GM18858 (cell line): ENCODE data around the gene VIL1.

Experiments used
- ATAC-seq: cut with Tn5 transposase; IDR thresholded peaks from one replicate; pipeline ENCODE4 v1.9.1; 2021; ENCODE audit not compliant: unreplicated experiment

VIL1 gene

DNA sequence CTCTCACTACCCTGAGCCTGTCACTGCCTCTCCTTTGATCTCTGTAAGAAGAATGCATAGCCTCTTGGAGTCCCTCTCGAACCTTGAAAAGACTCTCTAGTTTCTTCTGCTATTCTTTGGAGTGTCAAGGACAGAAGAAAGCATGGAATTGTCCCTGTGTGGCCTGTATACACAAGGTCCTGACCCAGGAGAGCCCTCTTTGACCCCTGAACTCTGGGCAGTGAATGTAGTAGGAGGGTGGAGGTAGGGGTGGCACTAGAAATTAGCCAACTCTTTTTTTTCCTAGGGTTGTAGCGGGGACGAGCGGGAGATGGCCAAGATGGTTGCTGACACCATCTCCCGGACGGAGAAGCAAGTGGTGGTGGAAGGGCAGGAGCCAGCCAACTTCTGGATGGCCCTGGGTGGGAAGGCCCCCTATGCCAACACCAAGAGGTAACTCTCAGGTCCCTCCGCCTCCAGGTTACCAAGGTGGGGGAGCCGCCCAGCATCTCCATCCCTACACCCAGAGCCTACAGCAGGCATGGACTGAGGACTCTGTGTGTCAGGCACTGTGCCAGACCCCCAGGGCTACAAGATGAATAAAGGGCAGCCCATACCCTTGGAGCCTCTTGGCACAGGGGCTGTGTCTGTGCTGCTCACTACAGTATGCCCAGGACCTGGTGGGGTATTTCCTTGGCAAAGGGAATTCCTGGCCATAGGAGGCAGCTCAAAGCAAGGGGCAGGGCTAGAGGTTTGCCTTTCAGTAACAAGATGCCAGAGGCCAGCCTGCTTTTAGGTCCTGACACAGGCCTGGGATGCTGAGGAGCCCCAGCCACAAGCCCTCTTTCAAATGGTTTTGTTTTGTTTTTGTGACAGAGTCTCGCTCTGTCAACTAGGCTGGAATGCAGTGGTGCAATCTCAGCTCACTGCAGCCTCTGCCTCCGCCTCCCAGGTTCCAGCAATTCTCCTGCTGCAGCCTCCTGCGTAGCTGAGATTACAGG lies 16.4 kb downstream of the VIL1 start:
- no peak for ATAC-seq

DNA sequence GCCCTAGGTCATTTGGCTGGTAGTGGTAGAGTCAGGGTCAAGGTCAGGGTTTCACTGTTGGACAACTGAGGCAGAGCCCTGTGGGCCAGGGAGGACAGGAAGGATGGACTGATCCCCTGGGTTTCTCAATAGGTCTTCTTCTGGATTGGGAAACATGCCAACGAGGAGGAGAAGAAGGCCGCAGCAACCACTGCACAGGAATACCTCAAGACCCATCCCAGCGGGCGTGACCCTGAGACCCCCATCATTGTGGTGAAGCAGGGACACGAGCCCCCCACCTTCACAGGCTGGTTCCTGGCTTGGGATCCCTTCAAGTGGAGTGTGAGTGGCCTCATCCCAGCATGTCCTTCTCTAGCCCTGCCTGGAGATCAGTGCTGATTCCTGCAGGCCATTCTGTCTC lies 18.1 kb downstream of the VIL1 start:
- ATAC-seq = no peak

DNA sequence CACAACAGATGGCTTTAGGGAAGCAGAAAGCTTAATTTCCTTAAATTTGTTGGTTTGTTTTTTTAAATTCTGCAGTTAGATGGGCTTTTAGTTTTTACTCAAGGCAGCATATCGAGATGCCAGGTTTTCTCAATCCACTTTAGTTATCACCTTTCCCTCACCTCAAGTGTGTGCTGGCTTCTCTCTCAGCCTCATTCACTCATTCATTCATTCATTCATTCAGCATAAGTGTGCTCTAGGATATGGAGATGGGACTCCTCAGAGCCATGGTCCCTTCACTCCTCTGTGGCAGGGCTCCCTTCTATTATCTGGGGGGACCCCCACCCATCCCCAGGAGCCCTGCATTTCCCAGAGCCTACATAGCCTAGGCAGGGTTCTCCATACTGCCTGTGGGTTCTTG lies 19.0 kb downstream of the VIL1 start:
- no peak for ATAC-seq

DNA sequence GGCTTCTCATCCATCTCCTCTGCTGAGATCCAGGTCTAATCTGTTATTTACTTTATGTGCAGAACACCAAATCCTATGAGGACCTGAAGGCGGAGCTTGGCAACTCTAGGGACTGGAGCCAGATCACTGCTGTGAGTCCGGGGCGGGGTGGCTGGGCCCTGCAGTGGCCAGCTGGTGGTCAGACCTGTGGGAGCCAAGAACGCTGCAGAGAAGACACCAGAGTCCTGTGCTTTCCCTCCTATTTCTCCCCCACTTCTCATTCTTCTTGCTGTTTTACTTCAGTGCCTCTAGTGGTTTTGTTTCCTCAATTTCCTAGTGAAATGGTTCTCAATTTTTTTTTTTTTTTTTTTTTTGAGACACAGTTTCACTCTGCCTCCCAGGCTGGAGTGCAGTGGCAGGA lies 19.7 kb downstream of the VIL1 start:
- ATAC-seq = no peak

DNA sequence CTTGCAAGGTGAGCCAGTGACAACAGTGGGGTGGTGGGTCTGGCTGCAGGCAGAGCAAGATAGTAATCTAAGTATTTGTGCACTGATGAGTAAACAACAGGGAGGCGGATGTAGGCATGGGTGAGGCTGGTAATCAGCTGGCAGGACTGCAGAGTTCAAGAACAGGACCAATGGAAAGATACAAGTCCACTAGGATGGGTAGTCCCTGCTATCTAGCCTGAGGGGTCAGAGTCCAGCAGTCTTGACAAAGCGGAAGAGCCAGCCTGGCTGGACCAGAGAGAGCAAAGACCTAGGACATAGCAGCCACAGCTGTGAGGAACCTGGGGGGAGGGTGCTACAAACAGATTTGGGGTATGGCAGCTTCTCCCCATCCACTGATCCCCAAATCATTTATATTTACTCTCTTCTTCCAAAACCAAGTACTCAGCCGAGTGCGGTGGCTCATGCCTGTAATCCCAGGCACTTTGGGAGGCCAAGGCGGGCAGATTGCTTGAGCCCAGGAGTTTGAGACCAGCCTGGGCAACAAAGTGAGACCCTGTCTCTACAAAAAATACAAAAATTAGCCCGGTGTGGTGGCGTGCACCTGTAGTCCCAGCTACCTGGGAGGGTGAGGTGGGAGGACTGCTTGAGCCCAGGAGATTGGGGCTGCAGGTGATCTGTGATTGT lies 25.9 kb downstream of the VIL1 start:
- no peak for ATAC-seq

DNA sequence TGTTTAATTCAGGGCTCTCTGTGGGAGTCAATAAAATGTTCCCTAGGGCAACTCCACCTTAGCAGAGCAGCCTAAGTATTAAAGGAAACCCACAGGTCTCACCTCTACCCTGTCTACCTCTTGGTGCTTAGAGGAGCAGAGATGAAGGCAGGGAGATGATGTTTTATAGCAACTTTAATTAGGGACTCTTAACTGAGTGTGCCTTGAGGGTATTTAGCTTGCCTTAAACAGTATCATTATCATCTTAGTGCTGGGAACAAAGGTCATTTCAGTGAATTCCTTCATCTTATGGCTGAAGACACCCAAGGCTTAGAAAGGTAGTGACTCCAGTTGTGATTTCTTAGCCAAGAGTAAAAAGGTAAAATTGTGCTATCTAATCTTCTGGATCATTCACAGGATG lies 26.7 kb downstream of the VIL1 start:
- ATAC-seq = no peak

DNA sequence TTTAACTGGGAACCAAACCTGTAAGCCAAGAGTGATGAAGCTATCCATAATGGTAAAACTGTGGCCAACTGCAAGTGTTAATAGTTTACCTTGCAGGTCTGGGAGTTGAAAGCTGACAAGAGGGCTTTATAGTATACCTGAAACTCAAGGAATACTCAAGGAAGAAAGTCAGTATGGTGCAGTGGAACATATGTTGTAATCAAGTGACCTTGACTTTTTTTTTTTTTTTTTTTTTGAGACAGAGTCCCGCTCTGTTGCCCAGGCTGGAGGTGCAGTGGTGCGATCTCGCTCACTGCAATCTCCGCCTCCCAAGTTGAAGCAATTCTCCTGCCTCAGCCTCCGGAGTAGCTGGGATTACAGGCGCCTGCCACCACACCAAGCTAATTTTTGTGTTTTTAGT lies 27.6 kb downstream of the VIL1 start:
- ATAC-seq = no peak

DNA sequence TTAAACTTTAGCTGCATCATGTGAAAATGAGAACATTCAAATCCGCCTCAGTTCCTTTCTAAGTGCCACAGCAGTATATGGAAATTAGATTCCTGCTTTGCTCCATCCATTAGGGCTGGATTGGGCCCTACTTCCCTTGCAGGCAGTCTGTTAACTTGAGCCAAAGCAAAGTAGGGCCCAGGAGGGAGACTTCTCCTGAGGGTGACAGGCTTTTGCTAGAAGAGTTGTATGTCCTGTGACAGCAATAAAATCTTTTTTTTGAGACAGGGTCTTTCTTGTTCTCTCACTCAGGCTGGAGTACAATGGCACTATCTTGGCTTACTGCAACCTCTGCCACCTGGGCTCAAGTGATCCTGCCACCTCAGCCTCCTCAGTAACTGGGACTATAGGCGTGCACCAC lies 28.1 kb downstream of the VIL1 start:
- ATAC-seq = no peak

DNA sequence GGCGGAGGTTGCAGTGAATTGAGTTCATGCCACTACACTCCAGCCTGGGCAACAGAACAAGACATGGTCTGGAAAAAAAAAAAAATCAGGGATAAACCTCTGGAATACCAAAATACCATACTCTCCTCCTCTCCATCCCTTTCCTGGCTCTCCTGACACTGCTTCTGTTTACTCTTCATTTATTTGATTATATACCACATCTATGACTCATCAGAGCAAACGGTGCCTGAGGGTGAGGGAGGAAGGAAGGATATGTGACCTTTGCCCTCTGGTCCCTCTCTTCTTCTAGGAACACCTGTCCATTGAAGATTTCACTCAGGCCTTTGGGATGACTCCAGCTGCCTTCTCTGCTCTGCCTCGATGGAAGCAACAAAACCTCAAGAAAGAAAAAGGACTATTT lies 30.0 kb downstream of the VIL1 start:
- ATAC-seq = no peak

DNA sequence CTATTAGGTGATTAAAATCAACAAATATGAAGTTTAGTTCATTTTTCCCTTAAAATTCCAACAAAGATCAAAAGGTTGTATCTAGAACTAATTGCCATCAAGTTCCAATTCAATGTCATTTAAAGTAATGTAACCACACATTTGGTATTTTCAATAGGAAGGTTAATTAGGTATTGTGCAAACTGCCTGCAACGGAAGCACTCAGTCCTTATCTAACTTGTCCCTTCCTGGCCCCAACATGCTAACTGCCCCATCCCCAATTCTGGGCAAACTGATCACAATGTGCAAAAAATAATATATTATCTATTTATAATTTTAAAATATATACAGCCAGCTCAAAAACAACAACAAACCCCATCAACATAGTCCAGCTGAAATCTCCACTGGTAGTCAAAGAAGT lies 33.2 kb downstream of the VIL1 start:
- ATAC-seq = no peak

DNA sequence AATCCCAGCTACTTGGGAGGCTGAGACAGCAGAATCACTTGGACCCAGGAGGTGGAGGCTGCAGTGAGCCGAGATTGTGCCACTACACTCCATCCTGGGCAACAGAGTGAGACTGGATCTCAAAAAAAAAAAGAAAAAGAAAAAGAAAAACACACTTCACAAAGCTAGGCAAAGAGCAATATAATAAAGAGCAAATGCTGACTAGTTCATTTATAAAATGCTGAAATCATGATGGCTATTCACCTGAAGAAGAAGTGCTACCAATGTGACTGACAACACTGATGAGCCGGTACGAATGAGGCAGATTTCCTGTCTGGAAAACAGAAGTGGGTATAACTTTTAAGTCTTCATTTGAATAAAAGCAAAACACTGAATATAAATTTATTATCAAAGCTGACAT lies 37.9 kb downstream of the VIL1 start:
- no peak for ATAC-seq

DNA sequence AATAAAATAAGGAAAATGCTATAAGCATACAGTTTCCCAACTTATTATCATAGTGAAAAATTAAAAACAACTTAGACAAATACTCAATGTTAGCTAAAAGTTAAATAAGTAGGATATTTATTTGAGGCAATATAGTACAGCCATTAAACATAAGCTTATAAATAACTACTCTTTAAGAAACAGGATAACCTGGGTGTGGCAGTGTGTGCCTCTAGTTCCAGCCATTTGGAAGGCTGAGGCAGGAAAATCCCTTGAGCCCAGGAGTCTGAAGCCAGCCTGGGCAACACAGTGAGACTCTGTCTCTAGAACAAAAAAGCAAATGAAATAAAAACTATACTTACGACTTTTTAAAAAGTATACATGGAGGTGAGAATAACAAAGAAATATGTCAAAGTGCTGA lies 39.7 kb downstream of the VIL1 start:
- no peak for ATAC-seq

DNA sequence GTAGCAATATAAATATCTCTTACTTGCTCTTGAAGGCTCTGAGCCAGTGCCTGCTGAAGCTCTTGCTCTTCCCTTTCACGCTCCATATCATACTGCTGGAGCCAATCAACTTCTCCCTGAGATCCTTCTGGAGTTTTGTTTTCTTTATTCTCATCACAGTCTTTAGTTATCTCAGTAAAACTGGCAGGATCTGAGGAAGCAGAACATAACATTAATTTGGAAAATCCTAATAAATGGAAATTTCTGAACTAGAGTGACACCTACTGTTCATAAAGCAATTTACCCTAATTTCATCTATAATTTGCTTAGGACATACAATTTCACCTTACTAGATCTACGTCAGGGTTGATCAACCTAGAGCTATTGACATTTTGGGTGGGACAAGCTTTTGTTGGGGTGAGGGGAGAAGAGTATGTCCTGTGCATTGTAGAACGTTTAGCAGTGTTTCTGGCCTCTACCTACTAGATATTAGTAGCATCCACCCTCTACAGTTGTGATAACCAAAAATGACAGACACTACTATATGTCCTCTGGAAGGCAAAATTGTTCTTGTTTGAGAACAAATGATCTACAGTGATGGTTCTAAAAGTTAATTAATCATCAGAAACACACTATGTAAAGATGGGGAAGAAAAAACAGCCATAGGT lies 47.2 kb downstream of the VIL1 start:
- ATAC-seq = no peak

DNA sequence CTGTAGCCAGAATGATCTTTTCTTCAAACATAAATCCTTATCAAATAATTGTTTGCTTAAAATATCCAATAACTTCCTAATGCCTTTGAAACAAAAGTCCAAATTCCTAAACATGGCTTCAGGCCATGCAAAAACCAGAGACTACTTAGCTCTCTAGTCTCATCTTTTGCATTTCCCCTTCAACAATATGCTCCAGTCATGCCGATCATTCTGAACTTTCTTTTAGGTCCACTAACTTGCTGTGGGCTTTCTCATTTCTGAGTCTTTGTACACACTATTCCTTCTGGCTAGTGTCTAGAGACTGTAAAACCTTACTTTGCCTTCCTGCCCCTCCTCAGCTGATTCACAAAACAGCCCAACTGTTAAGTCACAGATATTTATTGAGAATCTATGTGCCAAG lies 51.5 kb downstream of the VIL1 start:
- ATAC-seq = no peak

DNA sequence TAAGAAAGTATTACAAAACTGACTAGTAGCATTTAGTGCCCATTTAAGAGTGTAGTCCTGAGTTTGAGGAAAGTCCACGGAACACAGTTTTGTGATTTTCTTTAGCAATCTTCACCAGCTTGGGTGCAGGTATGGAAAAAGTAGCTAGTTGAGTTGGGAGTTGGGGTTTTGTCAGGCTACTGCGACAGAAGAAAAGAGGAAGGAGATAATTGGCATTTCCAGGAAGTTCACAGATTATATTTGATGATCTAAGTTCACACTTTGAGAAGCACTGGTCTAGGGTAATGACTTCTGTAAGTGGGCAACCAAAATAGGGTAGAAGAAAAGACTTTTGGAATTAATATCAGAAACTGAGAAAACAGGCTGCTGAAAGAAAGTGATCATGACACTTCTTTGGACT lies 52.1 kb downstream of the VIL1 start:
- no peak for ATAC-seq

DNA sequence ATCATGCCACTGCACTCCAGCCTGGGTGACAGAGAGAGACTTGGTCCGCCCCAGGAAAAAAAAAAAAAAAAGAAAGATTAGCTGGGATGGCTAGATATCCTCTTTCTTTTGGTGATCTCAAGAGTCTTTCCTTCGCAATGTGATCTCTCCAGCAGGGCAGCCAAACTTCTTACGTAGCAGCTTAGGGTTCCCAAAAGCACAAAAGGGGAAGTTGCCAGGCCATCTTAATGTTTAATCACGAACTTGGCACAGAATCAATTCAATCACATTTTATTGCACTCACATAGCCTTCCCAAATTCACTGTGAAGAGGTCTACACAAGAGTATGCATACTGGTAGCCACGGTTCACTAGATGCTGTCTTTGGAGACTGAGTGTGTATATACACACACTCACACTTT lies 53.1 kb downstream of the VIL1 start:
- ATAC-seq = no peak

DNA sequence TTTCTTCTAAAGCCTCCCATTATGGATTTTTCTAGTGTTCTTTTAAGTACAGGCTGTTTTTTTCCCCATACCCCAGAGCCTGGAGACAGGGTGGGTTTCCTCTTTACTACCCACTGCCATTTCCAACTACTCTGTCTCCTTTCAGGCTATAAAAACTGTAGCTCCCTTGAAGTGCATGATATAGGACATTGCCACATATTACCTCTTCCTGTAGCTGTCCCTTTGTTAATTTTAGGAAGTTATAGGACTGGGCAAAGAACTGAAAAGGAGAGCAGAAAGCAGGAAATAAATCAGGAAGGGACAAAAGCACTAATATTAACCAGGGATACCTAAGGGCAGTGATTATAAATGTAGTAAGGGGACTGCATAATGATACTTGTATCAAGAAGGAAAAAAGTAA lies 54.1 kb downstream of the VIL1 start:
- ATAC-seq = no peak

DNA sequence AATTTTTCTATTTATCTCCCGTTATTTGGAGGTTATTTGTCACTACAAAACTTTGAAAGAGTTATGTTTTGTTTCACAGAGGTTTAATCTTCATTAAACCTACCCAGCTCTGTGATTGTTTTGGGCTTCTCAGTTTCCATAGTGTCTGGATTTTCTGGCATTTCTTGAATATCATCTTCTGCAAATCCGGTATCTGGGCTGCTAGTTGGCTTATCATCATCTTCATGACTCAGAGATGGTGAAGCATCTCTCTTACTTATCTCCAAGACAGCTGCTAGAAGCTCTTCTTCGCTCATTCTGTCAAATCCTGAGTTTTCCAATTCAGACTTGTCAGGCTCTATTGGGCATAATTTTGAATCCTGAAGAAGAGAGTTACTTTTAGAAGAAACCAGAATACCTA lies 55.6 kb downstream of the VIL1 start:
- ATAC-seq = no peak

DNA sequence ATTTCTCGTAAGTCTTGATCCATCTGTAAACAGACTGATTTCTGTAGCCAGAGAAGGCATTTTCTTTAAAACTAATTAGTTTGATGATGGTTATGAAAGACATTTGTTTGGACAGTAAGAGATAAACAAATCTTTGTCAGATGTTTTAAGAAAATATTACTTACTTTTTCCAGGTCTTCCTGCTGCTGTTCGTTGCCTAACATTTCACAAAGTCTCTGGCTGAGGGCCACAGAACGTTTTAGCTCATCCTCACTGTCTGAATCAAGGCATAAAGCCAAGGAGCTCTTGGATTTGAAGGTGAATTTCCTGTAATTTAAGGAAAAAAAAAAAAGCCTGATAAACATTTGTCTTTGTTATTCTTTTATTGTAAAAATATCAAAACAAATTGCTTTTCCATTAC lies 57.8 kb downstream of the VIL1 start:
- ATAC-seq = no peak

DNA sequence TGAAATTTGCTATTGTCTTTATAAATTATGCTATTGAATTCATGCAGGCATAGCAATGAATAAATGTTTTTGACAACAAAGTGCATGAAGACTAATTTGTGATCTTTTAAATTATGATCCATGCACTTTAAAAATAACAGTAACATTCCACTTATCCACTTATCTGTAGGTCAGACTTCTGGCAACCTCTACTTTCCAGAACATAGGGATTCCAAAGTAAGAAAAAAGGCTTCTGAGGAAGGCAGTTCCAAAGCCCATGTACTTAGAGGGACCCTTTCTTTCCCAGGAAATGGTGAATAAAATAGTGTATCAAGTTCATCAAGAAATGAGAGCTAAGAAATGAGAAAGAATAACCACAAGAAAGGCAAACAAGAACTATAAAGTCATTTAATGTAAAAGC lies 58.3 kb downstream of the VIL1 start:
- ATAC-seq = no peak

DNA sequence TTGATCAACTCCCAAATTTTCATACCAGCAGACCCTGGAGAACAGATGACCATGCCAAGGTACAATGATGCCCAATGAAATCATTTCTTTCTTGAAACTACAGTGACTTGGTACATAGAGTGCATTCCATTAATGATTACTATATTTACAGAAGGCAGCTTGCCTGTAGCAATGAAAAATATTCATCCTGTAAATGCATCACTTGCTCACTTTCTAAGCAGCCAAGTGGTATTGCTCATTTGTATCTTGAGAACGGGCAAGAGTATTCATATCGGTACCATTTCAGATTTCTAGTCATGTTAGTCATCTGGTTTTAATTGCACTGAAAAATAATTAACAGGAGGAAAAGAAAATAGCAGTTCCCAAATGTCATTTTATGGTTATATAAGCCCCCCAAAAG lies 59.6 kb downstream of the VIL1 start:
- no peak for ATAC-seq

DNA sequence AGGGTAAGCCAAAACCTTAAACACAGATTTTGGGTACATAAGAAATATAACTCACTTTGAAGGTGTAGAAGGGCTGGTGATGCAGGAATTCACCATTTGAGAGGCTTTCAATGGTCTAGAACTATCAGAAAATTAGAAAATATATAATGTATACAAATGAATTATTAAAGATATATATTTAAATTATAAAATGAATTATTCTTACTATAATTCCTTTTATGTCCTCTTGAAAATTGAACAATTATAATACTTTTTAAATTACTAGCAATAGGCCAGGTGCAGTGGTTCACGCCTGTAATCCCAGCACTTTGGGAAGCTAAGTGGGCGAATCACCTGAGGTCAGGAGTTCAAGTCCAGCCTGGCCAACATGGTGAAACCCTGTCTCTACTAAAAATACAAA lies 60.7 kb downstream of the VIL1 start:
- no peak for ATAC-seq
